Measurements from ENCODE around the gene UBASH3A.

The UBASH3A gene

GRCh38 chr21:42409366-42409765, 5.7 kb downstream of the UBASH3A start:
- DNase-seq, result no peak

- no peak for DNase-seq
Measured at GRCh38 chr21:42411197-42411869, 7.6 kb downstream of the UBASH3A start.

GRCh38 chr21:42411891-42412635, 8.4 kb downstream of the UBASH3A start:
- DNase-seq, result no peak

GRCh38 chr21:42412636-42412933, 8.9 kb downstream of the UBASH3A start:
- DNase-seq, result no peak

- DNase-seq, result no peak
Measured at GRCh38 chr21:42413093-42413492, 9.4 kb downstream of the UBASH3A start.

- DNase-seq, result no peak
Measured at GRCh38 chr21:42413500-42413899, 9.8 kb downstream of the UBASH3A start.

GRCh38 chr21:42414066-42414465, 10.4 kb downstream of the UBASH3A start:
- DNase-seq, result no peak

- DNase-seq, result no peak
Measured at GRCh38 chr21:42414553-42414927, 10.8 kb downstream of the UBASH3A start.

- peak in 1 of 51 donors; percentile 21 for DNase-seq
Measured at GRCh38 chr21:42414928-42415769, 11.4 kb downstream of the UBASH3A start.

GRCh38 chr21:42417533-42417932, 13.8 kb downstream of the UBASH3A start:
- DNase-seq, result no peak

GRCh38 chr21:42418886-42419285, 15.2 kb downstream of the UBASH3A start:
- no peak for DNase-seq

GRCh38 chr21:42419845-42420244, 16.1 kb downstream of the UBASH3A start:
- DNase-seq, result no peak

GRCh38 chr21:42421018-42421793, 17.5 kb downstream of the UBASH3A start:
- no peak for DNase-seq

- DNase-seq, result no peak
Measured at GRCh38 chr21:42423197-42423675, 19.5 kb downstream of the UBASH3A start.

GRCh38 chr21:42423685-42424084, 20.0 kb downstream of the UBASH3A start:
- DNase-seq, result no peak

GRCh38 chr21:42424914-42425541, 21.3 kb downstream of the UBASH3A start:
- no peak for DNase-seq

- DNase-seq, result no peak
Measured at GRCh38 chr21:42425591-42425990, 21.9 kb downstream of the UBASH3A start.

GRCh38 chr21:42426424-42426823, 22.7 kb downstream of the UBASH3A start:
- no peak for DNase-seq

- no peak for DNase-seq
Measured at GRCh38 chr21:42426876-42427480, 23.3 kb downstream of the UBASH3A start.

GRCh38 chr21:42427809-42428419, 24.2 kb downstream of the UBASH3A start:
- no peak for DNase-seq

Measured in hypothalamus (tissue), 51 donors.